SH-SY5Y (cell line): ENCODE results near the gene VWA5A.

Experiments used
- GATA2 ChIP-seq: IDR thresholded peaks from 2 replicates; pipeline ENCODE4 v1.6.1; 2011; ENCODE audit warnings: mild to moderate bottlenecking, low read depth, low read length
- GATA3 ChIP-seq: IDR thresholded peaks from 2 replicates; pipeline ENCODE4 v1.6.1; 2011; ENCODE audit warnings: low read depth, mild to moderate bottlenecking, low read length, moderate library complexity

- TF ChIP-seq GATA2 (no peak), GATA3 (no peak)
These were observed 45.5 kb upstream of the VWA5A start for GRCh38 chr11:124069429-124070401.
